GM12873 (cell line): ENCODE results near the gene IBA57.

Experiments
- TF ChIP-seq, protein P1 (sequence below): IDR thresholded peaks from 2 replicates; pipeline ENCODE4 v1.5.1; 2012; ENCODE audit warnings: low read depth, mild to moderate bottlenecking, moderate library complexity, low read length, control low read depth; ENCODE audit not compliant: insufficient read depth; ENCODE audit errors: missing control alignments

IBA57 gene

DNA sequence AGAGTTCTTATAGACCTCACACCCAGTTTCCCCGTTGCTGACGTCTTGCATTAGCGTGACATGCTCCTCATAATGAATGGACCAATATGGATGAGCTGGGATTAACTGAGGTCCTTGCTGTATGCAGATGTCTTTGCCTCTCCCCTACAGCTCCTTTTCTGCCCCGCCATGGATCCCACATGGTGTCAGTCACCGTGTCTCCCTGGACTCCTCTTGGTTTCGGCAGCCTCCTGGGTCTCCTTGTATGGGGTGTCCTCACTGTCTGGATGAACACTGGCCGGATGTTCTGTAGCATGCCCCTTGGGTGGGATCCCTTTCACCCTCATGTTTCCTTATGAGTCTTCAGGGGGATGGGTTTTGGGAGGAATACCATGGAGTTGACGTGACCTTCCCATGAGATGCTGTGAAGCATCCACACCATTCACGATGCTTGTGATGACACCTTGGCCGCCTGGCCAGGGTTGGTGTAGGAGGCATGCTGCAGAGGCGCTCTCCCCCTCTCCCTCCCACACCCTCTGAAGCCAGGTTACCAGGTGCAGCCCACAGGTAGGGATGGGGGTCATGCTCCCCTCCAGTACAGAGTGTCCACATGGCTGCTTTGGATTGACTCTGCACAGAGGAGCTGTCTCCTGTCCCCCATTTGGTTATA is 11.5 kb upstream of the IBA57 start:
- TF ChIP-seq, protein P1, sequence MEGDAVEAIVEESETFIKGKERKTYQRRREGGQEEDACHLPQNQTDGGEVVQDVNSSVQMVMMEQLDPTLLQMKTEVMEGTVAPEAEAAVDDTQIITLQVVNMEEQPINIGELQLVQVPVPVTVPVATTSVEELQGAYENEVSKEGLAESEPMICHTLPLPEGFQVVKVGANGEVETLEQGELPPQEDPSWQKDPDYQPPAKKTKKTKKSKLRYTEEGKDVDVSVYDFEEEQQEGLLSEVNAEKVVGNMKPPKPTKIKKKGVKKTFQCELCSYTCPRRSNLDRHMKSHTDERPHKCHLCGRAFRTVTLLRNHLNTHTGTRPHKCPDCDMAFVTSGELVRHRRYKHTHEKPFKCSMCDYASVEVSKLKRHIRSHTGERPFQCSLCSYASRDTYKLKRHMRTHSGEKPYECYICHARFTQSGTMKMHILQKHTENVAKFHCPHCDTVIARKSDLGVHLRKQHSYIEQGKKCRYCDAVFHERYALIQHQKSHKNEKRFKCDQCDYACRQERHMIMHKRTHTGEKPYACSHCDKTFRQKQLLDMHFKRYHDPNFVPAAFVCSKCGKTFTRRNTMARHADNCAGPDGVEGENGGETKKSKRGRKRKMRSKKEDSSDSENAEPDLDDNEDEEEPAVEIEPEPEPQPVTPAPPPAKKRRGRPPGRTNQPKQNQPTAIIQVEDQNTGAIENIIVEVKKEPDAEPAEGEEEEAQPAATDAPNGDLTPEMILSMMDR, result no peak

DNA sequence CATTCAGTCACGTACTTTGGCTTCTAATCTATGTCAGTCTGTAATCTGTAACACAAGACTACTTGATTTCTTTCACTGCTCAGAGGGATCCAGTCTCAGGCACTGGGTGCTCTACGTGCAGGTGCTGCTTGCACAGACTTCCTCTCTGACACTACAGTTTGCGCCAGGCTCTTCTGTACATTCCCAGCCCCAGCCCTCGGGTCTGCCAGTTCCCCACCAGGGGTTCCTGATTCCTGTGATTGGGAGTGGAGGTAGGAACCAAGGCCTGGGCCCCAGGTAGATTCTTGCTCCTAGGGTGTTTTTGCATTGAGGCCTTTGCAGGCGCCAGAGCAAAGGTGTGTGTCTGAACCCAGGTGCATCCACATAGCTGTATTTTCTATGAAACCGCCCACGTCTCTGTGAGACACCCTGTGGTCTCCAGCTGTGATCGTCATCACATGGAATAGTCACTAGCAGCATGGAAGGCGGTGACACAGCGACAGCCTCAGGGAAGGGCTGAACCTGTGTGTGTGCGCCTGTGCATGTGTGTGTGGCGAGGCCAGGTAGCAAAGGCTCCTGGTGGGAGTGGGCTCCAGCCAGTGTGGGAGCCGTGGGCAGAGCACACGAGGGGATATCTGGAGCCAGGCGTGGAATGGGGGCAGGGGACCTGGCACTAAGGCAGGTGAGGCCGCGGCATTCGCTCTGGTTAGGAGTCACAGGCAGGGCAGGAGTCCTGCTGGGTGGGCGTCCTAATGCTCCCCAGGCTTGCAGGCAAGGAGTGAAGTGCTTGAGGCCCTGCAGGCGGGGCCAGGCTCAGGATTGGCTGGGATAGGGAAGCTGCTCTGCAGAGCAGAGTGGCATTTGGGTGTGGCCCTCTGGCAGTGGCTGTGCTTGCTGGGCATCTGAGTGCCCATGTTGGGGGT is 10.7 kb upstream of the IBA57 start:
- TF ChIP-seq, protein P1, result no peak

DNA sequence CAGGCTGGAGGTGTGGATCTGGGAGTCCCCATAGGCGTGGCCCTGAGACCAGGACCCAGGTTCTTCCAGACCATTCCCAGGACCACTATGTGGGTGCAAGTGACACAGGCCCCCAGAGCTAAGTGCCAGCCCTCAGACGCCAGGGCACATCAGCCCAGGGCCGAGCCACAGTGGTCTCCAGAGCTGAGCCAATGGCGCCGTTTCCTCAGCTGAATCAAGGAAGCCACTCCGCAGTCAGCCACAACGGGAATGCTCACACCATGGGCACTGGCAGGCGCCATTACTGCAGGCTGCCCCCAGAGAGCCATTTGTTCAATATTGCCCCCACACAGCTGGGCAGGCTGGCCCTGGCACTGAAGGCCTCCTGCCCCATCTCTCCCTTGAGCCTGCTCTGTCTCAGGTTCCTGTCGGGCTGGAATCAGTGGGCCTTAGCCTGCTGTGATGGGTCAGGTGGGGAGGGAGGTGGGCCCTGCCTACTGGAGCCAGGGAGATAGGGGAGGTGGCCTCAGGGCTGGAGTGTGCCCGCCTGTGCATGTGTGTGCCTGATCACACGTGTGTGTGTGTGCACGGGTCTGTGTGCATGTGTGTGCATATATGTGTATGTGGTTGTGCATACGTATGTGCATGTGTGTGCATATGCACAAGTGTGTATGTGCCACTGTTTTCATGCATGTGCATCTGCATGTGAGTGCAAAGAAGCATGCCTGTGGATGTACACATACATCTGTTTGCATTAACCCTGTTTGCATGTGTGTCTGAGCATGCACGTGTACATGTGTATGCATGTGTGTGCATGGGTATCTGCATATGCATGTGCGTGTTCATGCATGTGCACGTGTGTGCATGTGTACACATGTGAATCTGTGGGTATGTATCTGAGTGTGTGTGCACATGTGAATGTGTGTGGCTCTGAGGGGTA is 9.7 kb upstream of the IBA57 start:
- TF ChIP-seq, protein P1, result no peak

DNA sequence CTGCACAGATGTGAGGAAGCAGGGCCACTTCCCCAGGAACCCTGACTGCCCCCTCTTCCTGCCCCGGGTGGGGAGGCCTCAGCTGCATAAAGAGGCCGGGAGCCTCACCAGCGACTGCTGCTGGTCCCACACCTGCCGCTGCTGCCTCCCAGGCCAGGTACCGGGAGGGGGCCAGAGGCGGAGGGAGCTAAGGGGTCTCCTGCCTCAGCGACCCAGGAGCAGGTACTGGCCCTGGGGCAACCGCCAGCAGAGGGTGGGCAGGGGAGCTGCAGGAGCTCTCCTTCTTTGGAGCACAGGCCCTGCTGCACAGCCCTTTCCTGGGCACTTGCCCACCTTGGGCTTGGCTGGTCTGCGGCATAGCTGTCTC is 9.1 kb upstream of the IBA57 start:
- TF ChIP-seq, protein P1, result no peak

DNA sequence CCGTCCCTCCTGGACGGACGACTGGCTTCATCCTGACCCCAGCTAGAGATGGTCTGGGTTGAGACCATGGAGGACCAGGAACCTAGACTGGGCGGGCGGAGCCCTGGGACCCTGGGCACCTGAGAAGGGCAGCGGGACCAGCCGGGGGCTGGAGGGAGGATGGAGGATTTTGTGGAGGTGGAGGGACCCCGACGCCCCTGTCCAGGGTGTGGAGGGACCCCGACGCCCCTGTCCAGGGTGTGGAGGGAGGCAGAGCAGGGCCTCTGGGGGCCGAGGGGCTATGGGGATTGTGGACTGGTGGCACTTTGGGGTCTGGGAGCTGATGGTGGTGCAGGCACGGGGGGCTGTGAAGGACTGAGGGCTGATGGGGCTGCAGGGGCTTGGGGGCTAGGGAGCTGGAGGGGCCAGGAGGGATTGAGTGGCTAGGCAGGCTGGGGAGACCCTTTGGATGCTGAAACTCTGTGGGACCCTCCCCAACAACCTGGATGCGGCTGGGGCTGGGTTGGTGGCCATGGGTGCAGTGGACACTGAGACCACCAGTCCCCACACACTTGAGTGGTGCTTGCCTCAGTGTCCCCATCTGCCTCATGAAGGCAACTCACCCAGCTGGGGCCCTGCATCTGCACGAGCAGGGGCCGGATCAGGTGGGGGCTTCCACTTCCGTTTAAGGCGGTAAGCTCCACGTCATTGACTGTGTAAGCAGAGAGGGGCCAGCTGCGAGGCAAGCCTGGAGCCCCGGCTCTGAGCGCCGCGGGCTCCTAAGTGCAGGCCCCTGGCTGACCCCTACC is 8.5 kb upstream of the IBA57 start:
- TF ChIP-seq, protein P1, result no peak

DNA sequence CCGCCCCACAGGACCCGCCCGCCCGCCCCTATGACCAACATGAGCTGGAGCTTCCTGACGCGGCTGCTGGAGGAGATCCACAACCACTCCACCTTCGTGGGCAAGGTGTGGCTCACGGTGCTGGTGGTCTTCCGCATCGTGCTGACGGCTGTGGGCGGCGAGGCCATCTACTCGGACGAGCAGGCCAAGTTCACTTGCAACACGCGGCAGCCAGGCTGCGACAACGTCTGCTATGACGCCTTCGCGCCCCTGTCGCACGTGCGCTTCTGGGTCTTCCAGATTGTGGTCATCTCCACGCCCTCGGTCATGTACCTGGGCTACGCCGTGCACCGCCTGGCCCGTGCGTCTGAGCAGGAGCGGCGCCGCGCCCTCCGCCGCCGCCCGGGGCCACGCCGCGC is 7.9 kb upstream of the IBA57 start:
- TF ChIP-seq, protein P1, result no peak
